NCI-H510A (cell line): ENCODE data around the gene FGR.

Source experiments
- DNase-seq: peaks from one replicate; lab custom pipeline; 2025; lab: John Stamatoyannopoulos, UW

Gene FGR

GRCh38 chr1:27585684-27586083, 49.3 kb downstream of the FGR start:
- no peak for DNase-seq

DNA sequence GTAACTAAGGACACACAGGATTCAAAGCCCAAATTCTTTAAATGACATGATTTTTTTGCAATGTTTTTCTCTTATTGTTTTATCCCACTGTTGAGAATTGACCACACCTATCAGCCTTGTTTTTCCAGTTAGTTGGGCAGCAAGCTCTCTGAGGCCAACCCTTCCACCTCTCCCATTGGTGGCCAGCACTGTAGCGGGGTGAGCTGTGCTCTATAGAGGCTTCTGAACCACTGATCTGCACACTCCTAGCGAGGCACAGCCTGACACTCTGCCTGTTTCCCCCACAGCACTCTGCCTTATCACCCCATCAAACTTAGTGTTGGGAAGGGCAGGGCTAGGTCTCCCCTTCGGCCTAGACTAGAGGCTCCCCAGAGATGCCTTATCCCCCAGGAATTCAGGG, 50.5 kb downstream of the FGR start:
- DNase-seq: no peak

DNA sequence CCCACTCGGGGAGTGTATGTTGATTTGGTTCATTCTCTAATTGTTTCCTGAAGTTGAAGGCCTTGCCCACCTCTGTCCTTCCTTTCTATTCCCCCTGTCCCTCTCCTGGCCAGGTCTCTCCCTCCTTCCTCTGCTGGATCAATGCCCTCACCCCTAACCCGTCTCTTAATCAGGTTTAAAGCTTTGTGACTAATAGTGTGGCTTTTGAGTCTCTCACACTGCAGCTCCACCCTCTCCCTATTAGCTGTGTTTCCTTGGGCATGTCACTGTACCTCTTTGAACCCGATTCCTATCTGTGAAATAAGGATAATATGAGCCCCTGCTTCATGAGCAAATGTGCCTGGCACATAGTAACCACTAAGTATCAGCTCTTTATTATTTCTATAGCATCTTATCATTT, 51.5 kb downstream of the FGR start:
- DNase-seq: no peak

GRCh38 chr1:27581823-27582243, 53.2 kb downstream of the FGR start:
- no peak for DNase-seq

- peak; percentile 49 for DNase-seq
Measured at GRCh38 chr1:27577504-27578188, 57.3 kb downstream of the FGR start.

DNA sequence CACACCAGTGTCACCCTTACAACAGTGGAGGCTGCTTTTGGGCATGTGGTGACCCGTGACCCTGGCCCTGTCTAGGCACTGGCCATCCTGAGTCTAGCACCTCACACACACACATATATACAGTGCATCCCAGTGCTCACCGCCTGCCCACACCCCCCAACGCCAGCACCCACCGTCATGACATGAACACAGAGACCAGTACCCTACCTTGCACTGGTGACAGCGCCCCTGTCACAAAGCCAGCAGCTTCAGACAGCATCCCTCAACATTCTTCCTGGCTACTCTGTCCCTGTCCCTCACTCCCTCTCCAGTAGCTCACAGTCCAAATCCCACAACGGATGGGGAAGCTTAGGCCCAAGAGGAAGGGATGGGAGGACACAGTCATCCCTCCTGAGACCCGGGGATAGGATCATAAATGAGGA, 58.2 kb downstream of the FGR start:
- no peak for DNase-seq

DNA sequence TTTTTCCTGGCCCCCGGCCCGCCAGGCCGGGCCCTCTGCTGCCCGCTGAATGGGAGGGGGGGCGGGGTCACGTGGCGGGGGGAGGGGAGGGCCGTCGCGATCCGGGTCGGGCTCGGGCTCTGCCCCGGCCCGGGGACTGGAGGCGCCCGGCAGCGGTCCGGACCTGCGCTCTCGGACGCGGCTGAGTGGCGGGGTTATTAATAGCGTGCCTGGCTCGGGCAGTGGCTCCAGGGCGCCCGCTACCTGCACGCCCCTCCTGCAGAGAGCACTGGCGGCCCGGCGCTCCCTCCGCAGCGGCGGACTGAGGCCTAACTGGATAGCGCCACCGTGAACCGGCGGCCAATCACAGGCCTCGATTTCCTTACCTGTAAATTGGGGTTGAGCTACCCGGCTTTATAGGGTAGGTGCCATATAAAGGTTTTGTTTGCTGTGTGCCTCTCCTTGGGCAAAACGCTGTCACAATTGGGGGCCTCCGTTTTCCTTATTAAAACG, 59.1 kb downstream of the FGR start:
- DNase-seq: peak; percentile 71

- peak; percentile 92 for DNase-seq
Measured at GRCh38 chr1:27574871-27575831, 59.8 kb downstream of the FGR start.

GRCh38 chr1:27574001-27574781, 60.8 kb downstream of the FGR start:
- no peak for DNase-seq

DNA sequence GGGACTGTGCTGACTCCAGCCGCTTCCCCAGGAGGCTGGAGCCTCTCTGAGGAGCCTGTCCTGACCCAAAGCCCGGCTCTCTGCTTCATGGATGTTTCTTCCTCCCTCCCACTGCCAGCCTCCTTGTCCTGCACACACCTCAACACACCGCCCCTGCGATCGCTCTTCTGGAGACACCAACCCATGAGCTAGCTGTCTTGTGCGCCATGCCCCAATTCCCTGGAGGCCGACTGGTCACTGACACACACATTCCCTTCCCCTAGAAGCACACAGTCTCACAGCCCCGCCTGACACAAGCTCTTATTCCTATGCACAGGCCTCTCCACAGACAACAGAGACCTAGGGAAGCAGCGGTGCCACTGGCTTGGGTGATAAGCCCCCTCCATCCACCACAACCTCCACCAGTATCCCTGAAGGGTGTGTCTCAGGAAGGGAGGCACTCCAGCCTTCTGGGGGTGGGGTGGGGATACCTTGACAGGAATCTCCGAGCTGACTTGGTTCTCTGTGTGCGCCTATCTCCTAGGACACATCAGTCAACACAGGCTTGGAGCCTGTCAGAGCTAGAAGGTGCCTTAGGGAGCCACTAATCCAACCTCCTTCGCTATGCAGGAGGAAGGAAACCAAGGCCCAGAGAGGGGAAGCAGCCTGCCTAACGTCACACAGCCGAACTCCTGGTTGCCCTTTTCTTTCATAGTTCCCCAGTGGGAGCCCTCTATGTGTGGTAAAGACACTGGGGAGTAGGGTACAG, 62.1 kb downstream of the FGR start:
- DNase-seq: no peak

GRCh38 chr1:27572019-27572678, 62.8 kb downstream of the FGR start:
- no peak for DNase-seq

DNA sequence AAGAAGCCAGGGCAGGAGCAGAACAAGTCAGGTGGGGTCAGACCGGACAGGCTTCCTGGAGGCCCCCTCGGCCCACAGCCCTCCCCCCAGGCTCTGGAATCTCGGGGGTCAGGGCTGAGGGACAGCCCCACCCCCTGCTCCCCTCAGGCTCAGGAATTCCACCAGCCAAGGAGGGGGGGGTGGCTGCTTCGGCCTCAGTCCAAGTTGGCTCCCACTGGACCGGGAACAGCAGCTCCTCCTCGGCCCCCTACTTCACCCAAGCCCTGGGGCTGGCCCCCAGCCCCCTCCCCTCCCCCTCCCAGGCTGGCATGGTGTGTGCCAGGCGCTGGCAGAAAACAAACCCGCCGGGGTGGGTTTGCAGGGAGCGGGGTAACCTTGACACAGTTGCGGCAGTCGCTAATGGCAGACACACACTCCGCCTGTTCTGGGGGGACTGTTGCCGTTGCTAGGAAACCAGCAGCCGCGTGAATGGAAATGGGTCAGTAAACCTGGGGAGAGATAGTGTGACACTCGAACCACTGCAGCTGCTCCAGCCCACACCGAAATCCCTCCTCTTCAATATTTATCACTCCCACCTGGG, 63.5 kb downstream of the FGR start:
- no peak for DNase-seq

- DNase-seq: no peak
Measured at GRCh38 chr1:27570784-27571183, 64.2 kb downstream of the FGR start.

- no peak for DNase-seq
Measured at GRCh38 chr1:27570356-27570755, 64.6 kb downstream of the FGR start.

GRCh38 chr1:27569506-27570291, 65.3 kb downstream of the FGR start:
- DNase-seq: no peak

GRCh38 chr1:27569088-27569460, 65.9 kb downstream of the FGR start:
- DNase-seq: no peak

DNA sequence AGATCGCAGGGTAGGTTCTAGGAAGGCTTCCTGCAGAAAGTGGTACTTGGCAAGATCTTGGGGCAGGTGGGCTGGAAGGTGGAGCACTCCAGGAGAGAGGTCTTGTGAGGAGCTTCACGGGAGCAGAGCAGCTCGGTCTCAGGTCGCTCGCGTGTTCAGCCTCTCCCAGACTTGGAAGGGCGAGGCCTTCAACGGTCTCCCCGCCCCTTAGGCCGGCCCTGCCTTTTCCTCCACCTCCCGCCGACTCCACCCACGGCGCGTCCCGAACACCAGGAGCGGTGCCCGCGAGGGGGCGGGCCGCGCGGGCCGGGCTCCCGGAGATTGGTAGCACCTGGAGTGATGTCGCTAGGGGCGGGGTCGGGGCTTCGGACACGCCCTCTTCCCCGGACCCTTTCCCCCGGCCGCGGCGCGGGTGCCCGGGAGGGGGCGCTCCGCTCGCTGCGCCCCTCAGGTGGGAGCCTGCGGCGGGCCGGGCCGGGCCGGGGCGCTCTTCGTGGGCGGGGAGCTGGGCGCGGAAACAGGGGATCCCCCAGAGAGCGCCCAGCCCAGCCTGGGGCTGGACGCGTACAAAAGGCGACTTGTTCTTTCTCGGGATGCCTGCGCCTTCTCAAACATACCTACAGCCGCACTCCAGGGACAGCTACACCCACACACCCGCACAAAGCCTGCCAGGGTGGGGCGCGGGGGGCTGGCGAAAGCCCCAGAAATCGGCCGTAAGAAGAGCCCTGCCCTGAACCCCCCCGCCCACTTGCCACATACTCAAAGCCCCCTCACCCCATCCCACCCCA, 66.5 kb downstream of the FGR start:
- DNase-seq: no peak

DNA sequence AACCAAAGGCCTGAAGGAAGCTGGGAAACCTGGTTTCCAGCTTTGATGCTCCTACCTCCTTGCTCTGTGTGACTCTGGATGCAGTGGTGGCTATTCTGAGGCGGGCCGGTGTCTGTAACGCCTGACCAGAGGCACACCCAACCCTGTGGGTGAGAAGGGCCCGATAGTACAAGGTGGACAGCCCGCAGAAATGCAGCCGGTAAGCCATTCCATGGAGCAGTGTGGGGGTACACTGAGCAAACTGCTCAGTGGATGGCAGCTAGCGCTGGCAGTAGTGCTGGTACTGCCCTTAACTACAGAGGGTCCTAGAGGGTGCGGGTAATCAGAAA, 67.0 kb downstream of the FGR start:
- DNase-seq: no peak

- no peak for DNase-seq
Measured at GRCh38 chr1:27567146-27567526, 67.8 kb downstream of the FGR start.
